Panc1 (cell line): Measurements from ENCODE around the gene PJA2.

Experiments
- TCF7L2 ChIP-seq: IDR thresholded peaks from 2 replicates; pipeline ENCODE4 v1.6.1; 2011; ENCODE audit warnings: mild to moderate bottlenecking, low read depth, low read length, inconsistent platforms
- TF ChIP-seq, protein P1 (sequence below), 2 experiments: IDR thresholded peaks; 2 replicates each; pipeline ENCODE4 v1.6.1; 2011 to 2012; ENCODE audit warnings: low read depth in 2 of 2, control low read depth in 1 of 2, low read length in 1 of 2, mild to moderate bottlenecking in 1 of 2, moderate library complexity in 1 of 2; ENCODE audit not compliant: insufficient read depth in 1 of 2

DNA sequence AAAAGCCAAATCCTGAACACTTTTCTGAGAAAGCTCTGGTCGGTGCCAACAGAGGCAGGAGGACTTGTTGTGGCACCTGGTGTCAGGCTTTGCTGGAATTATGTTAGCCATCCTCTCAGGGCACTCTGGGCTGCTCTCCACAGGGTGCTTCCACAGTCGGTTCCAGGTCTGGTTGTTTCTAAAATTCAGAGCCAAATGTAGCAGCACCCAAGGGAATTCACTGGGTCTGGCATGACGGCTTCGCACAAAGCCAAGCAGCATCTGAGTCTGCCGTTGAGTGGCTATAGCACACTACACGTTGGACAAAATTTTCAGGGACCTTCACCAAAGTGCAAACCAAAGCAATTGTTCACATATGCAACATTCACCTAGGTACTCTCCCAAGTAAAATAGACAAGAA lies 110.2 kb downstream of the PJA2 start:
- no peak for TF ChIP-seq TCF7L2
- TF ChIP-seq, protein P1, sequence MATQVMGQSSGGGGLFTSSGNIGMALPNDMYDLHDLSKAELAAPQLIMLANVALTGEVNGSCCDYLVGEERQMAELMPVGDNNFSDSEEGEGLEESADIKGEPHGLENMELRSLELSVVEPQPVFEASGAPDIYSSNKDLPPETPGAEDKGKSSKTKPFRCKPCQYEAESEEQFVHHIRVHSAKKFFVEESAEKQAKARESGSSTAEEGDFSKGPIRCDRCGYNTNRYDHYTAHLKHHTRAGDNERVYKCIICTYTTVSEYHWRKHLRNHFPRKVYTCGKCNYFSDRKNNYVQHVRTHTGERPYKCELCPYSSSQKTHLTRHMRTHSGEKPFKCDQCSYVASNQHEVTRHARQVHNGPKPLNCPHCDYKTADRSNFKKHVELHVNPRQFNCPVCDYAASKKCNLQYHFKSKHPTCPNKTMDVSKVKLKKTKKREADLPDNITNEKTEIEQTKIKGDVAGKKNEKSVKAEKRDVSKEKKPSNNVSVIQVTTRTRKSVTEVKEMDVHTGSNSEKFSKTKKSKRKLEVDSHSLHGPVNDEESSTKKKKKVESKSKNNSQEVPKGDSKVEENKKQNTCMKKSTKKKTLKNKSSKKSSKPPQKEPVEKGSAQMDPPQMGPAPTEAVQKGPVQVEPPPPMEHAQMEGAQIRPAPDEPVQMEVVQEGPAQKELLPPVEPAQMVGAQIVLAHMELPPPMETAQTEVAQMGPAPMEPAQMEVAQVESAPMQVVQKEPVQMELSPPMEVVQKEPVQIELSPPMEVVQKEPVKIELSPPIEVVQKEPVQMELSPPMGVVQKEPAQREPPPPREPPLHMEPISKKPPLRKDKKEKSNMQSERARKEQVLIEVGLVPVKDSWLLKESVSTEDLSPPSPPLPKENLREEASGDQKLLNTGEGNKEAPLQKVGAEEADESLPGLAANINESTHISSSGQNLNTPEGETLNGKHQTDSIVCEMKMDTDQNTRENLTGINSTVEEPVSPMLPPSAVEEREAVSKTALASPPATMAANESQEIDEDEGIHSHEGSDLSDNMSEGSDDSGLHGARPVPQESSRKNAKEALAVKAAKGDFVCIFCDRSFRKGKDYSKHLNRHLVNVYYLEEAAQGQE (IDR thresholded peaks at IDR 0.05; ENCODE audit: insufficient read depth in 1 of 2, low read depth in 2 of 2, low read length in 1 of 2) = no peak
